ENCODE data around the gene ERC2. TPM values are rescaled to one million over a fixed set of nuclear protein-coding genes. Genes with fewer than 3 reads are reported as not detected.

Gene ERC2
- total RNA-seq, 1 donor from 2014 or later, result 7.4 TPM

GRCh38 chr3:55664387-55664786, 803.9 kb downstream of the ERC2 start:
- H4K20me1 ChIP-seq (ENCODE audit: insufficient read depth, low read length), result no peaks in the 10 kb centered on the region
- no peaks in the 10 kb centered on the region for H3K79me2 ChIP-seq (ENCODE audit: insufficient read depth, low read length)
- no peak overlapping the region for H2AFZ ChIP-seq (ENCODE audit: low read depth, low read length)
- no peaks in the 10 kb centered on the region for H3K36me3 ChIP-seq (ENCODE audit: insufficient read depth, low read length)
- H3K27ac ChIP-seq (ENCODE audit: low read depth, low read length), result no peak overlapping the region
- peaks cover 6% of the 10 kb centered on the region for H3K4me1 ChIP-seq (ENCODE audit: insufficient read depth, low read length)
- H3K27ac Mint-ChIP-seq (ENCODE audit: unreplicated experiment), result no peak overlapping the region
- TF ChIP-seq CTCF (IDR thresholded peaks at IDR 0.05; ENCODE audit: insufficient read depth, low read depth, low read length) (no peak), EZH2 (IDR thresholded peaks at IDR 0.05; ENCODE audit: insufficient read depth, low read length) (no peak)
- no peak overlapping the region for H3K4me3 ChIP-seq (ENCODE audit: insufficient read depth, low read depth, low read length)
- H3K27me3 Mint-ChIP-seq (ENCODE audit: low read depth, unreplicated experiment), result no peaks in the 10 kb centered on the region
- no peaks in the 10 kb centered on the region for H3K9me3 Mint-ChIP-seq (ENCODE audit: unreplicated experiment)
- DNase-seq (ENCODE audit: low read depth) (no peak), FAIRE-seq (no peak)
- no peaks in the 10 kb centered on the region for H3K27me3 ChIP-seq (ENCODE audit: insufficient read depth, low read length)
- no peaks in the 10 kb centered on the region for H3K9me3 ChIP-seq (ENCODE audit: insufficient read depth, low read depth, low read length)
- peaks cover 22% of the 10 kb centered on the region for H3K4me1 Mint-ChIP-seq (ENCODE audit: low read depth, unreplicated experiment)
- H3K4me2 ChIP-seq (ENCODE audit: low read length), result no peak overlapping the region
- no peak overlapping the region for H3K9ac ChIP-seq (ENCODE audit: low read length)
- no peaks in the 10 kb centered on the region for H3K36me3 Mint-ChIP-seq (ENCODE audit: low read depth, unreplicated experiment)
- H3K4me3 Mint-ChIP-seq (ENCODE audit: unreplicated experiment), result no peak overlapping the region

DNA sequence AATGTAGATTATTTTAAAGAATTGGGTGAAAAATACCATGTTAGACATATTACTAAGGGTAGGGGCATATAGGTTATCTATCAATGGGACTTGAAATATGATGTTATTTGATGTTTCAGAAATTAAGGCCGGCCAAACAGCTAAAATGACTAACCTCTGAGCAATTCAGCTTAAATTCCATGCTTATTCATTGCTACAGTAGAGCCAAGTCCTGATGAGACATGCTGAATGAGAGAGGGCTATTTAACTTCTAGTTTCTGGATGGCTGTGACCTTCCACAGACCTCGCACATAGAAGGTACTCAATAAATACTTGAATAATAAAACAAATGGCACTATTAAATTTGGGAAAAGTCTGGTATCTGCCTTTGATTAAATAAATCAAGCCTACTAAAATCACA, 805.6 kb downstream of the ERC2 start:
- H3K9ac ChIP-seq (ENCODE audit: low read length), result no peak overlapping the region
- Mint-ChIP-seq H3K9me3 (ENCODE audit: unreplicated experiment) (no peaks in the 10 kb centered on the region), H3K27ac (ENCODE audit: unreplicated experiment) (peak overlapping the region; percentile 11), H3K36me3 (ENCODE audit: low read depth, unreplicated experiment) (no peaks in the 10 kb centered on the region), H3K4me1 (ENCODE audit: low read depth, unreplicated experiment) (peaks cover 9% of the 10 kb centered on the region), H3K27me3 (ENCODE audit: low read depth, unreplicated experiment) (no peaks in the 10 kb centered on the region), H3K4me3 (ENCODE audit: unreplicated experiment) (no peak overlapping the region)
- DNase-seq (ENCODE audit: low read depth), result peak; percentile 73
- TF ChIP-seq CTCF (IDR thresholded peaks at IDR 0.05; ENCODE audit: insufficient read depth, low read depth, low read length) (no peak), EZH2 (IDR thresholded peaks at IDR 0.05; ENCODE audit: insufficient read depth, low read length) (no peak)
- no peaks in the 10 kb centered on the region for H3K36me3 ChIP-seq (ENCODE audit: insufficient read depth, low read length)
- H3K79me2 ChIP-seq (ENCODE audit: insufficient read depth, low read length), result no peaks in the 10 kb centered on the region
- H3K9me3 ChIP-seq (ENCODE audit: insufficient read depth, low read depth, low read length), result no peaks in the 10 kb centered on the region
- H3K4me3 ChIP-seq (ENCODE audit: insufficient read depth, low read depth, low read length), result no peak overlapping the region
- no peaks in the 10 kb centered on the region for H3K4me1 ChIP-seq (ENCODE audit: insufficient read depth, low read length)
- no peak overlapping the region for H3K27ac ChIP-seq (ENCODE audit: low read depth, low read length)
- H4K20me1 ChIP-seq (ENCODE audit: insufficient read depth, low read length), result no peaks in the 10 kb centered on the region
- no peak for FAIRE-seq
- no peak overlapping the region for H3K4me2 ChIP-seq (ENCODE audit: low read length)
- no peaks in the 10 kb centered on the region for H3K27me3 ChIP-seq (ENCODE audit: insufficient read depth, low read length)
- H2AFZ ChIP-seq (ENCODE audit: low read depth, low read length), result no peak overlapping the region

- FAIRE-seq, result no peak
- peaks cover 10% of the 10 kb centered on the region for H3K4me1 Mint-ChIP-seq (ENCODE audit: low read depth, unreplicated experiment)
Measured at GRCh38 chr3:55661571-55661970, 806.7 kb downstream of the ERC2 start.

More at GRCh38 chr3:55661571-55661970, 806.7 kb downstream of the ERC2 start:
- Histone ChIP-seq H3K36me3 (ENCODE audit: insufficient read depth, low read length) (no peaks in the 10 kb centered on the region), H3K4me2 (ENCODE audit: low read length) (no peak overlapping the region), H3K27me3 (ENCODE audit: insufficient read depth, low read length) (no peaks in the 10 kb centered on the region), H3K9me3 (ENCODE audit: insufficient read depth, low read depth, low read length) (no peaks in the 10 kb centered on the region), H3K4me3 (ENCODE audit: insufficient read depth, low read depth, low read length) (no peak overlapping the region), H3K4me1 (ENCODE audit: insufficient read depth, low read length) (no peaks in the 10 kb centered on the region), H3K27ac (ENCODE audit: low read depth, low read length) (no peak overlapping the region), H3K79me2 (ENCODE audit: insufficient read depth, low read length) (no peaks in the 10 kb centered on the region), H4K20me1 (ENCODE audit: insufficient read depth, low read length) (no peaks in the 10 kb centered on the region), H3K9ac (ENCODE audit: low read length) (no peak overlapping the region), H2AFZ (ENCODE audit: low read depth, low read length) (no peak overlapping the region)
- Mint-ChIP-seq H3K27me3 (ENCODE audit: low read depth, unreplicated experiment) (no peaks in the 10 kb centered on the region), H3K9me3 (ENCODE audit: unreplicated experiment) (no peaks in the 10 kb centered on the region), H3K4me3 (ENCODE audit: unreplicated experiment) (no peak overlapping the region), H3K27ac (ENCODE audit: unreplicated experiment) (no peak overlapping the region), H3K36me3 (ENCODE audit: low read depth, unreplicated experiment) (no peaks in the 10 kb centered on the region)
- no peak for DNase-seq (ENCODE audit: low read depth)
- TF ChIP-seq CTCF (IDR thresholded peaks at IDR 0.05; ENCODE audit: insufficient read depth, low read depth, low read length) (no peak), EZH2 (IDR thresholded peaks at IDR 0.05; ENCODE audit: insufficient read depth, low read length) (no peak)

Data from astrocyte (in vitro differentiated cells and primary cell).